Measurements from ENCODE around the gene BBS9. TPM values are rescaled to one million over a fixed set of nuclear protein-coding genes. Genes with fewer than 3 reads are reported as not detected.

The BBS9 gene
- total RNA-seq, 1 experiment from 2014 or later, result 4.2 TPM

- DNase-seq (ENCODE audit: low read depth), result no peak
These were observed 514.2 kb downstream of the BBS9 start for GRCh38 chr7:33643530-33643929.

GRCh38 chr7:33644489-33644888 lies 515.1 kb downstream of the BBS9 start:
- no peak for DNase-seq (ENCODE audit: low read depth)

GRCh38 chr7:33645104-33645503 lies 515.7 kb downstream of the BBS9 start:
- DNase-seq (ENCODE audit: low read depth), result no peak

GRCh38 chr7:33646166-33646565 lies 516.8 kb downstream of the BBS9 start:
- DNase-seq (ENCODE audit: low read depth), result no peak

- no peak for DNase-seq (ENCODE audit: low read depth)
These were observed 517.6 kb downstream of the BBS9 start for GRCh38 chr7:33646891-33647391.

GRCh38 chr7:33649476-33650441 lies 520.4 kb downstream of the BBS9 start:
- no peak for DNase-seq (ENCODE audit: low read depth)

GRCh38 chr7:33650828-33651227 lies 521.5 kb downstream of the BBS9 start:
- DNase-seq (ENCODE audit: low read depth), result no peak

- no peak for DNase-seq (ENCODE audit: low read depth)
These were observed 522.7 kb downstream of the BBS9 start for GRCh38 chr7:33651998-33652515.

GRCh38 chr7:33654676-33655075 lies 525.3 kb downstream of the BBS9 start:
- DNase-seq (ENCODE audit: low read depth), result no peak

Small RNA genes within 50 kb of the gene (small RNA-seq; reads per million reads assigned to genes)
- gene AC007312.1 (not detected), gene AC074338.1 (not detected), gene RNA5SP229 (not detected)

Other genes with a start within 250 kb of the BBS9 start
- 28.0 and 32.9 TPM in 2 replicates for gene KBTBD2, start 237.8 kb upstream of the BBS9 start, total RNA-seq (2014; rRNA removed; shearing (Covaris generic))
- gene FKBP9, start 172.1 kb upstream of the BBS9 start, total RNA-seq (2014; rRNA removed; shearing (Covaris generic)), result 43.4 and 47.6 TPM in 2 replicates
- gene NT5C3A, start 66.8 kb upstream of the BBS9 start, total RNA-seq (2014; rRNA removed; shearing (Covaris generic)), result 29.4 and 30.3 TPM in 2 replicates
- gene RP9, start 20.2 kb upstream of the BBS9 start, total RNA-seq (2014; rRNA removed; shearing (Covaris generic)), result 33.8 and 34.9 TPM in 2 replicates